GM21576 (cell line): ENCODE results near the gene STIP1.
A peak's percentile ranks its signal among the peaks of the same experiment; 100 is the strongest.

Source experiments
- ATAC-seq: cut with Tn5 transposase; IDR thresholded peaks from one replicate; pipeline ENCODE4 v1.9.1; 2021; ENCODE audit warnings: mild to moderate bottlenecking, moderate library complexity; ENCODE audit not compliant: unreplicated experiment

The STIP1 gene

GRCh38 chr11:64248578-64248977 is 62.6 kb downstream of the STIP1 start:
- no peak for ATAC-seq

DNA sequence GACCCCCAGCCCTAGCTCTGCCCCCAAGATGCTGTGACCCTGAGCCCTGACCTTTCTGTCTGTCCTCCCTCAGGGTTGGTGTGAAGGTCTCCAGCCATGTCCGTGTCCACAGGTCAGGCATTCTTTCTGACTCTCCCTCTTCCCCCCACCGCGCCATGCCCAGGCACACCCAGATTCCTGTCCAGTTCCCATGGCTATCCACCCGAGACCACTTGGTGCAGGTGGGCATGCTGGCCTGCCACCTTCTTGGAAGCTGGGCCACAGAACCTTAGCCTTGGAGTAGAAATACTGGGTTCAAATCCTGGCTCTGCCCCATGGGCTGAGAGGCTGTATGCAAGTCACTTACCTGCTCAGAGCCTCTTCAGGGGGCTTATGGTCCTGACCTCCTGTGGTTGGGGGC is 63.1 kb downstream of the STIP1 start:
- no peak for ATAC-seq

DNA sequence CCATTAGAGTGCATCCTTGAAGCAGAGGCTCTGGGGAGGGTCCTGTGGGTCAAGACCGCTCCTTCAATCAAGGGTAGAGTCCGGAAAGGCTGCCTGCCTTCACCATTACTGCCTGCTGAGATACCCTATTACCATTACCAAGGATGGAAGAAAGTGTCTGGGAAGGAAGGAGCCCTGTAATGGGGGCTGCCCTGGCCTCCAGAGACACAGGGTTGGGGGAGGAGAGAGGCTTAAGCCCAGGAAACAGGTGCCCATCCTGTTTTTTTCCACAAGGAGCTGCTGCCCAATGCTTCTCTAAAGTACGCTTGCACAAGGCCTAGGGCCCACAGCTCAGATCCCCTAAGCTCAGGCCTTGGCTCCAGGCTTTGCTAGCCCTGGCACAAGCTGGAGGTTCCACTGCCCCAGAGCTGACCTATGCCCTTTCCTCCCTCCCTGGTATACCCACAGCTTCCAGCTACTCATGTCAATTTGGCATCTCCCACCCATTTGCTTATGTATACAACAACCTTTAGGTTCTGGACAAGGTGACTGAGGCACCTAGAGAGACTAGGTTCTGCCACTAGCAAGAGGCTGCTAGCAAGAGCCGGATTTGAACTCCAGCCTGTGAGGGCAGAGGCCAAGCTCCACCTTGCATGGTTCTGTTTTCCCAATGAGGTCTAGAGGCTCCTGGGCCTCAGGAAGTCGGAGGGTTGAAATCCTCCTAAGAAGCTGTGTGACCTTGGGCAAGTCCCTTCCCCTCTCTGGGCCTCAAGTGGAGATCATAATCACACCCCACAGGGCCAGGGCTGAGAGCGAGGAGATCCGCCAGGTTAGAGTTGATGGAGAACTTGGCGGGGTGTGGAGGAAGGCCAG is 63.8 kb downstream of the STIP1 start:
- no peak for ATAC-seq

GRCh38 chr11:64250415-64251015 is 64.5 kb downstream of the STIP1 start:
- no peak for ATAC-seq

DNA sequence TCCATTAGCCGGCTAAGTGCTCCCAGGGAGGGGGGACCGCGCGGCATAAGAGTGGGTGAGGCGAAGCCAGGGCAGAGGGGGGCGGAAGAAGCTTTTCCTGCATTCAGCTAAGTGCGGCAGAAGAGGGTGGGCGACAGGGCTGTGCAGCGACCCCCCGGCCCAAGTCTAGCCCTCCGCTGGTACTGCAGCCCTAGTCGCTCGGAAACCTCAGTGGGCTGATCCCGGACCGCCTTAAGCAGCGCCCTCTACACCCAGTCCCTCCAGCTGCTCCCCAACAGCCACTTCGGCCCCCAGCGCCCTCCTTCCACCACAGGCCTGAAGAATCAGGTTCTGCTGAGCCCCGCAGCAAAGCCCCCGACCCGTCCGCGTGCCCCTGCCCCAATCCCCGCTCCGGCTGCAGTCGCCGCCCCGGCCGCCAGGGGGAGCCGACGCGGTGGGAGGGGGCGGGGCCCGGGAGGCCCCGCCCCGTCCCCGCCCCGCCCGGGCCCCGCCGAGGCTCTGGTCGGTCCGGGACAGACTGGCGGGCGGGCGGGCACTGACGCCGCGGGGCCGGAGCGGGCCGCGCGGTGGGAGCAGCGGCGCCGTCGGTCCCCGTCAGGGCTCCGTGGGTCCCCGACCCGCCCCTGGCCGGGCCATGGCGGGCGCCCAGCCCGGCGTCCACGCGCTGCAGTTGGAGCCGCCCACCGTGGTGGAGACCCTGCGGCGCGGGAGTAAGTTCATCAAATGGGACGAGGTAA is 65.2 kb downstream of the STIP1 start, which contains the start of gene PLCB3:
PLCB3 (plus strand) TSS at position 515 of the 737 bp plus-strand sequence; CDS start at position 635, 120 bp downstream.
- peak; percentile 41 for ATAC-seq

GRCh38 chr11:64251753-64252002 is 65.7 kb downstream of the STIP1 start:
- ATAC-seq, result no peak

DNA sequence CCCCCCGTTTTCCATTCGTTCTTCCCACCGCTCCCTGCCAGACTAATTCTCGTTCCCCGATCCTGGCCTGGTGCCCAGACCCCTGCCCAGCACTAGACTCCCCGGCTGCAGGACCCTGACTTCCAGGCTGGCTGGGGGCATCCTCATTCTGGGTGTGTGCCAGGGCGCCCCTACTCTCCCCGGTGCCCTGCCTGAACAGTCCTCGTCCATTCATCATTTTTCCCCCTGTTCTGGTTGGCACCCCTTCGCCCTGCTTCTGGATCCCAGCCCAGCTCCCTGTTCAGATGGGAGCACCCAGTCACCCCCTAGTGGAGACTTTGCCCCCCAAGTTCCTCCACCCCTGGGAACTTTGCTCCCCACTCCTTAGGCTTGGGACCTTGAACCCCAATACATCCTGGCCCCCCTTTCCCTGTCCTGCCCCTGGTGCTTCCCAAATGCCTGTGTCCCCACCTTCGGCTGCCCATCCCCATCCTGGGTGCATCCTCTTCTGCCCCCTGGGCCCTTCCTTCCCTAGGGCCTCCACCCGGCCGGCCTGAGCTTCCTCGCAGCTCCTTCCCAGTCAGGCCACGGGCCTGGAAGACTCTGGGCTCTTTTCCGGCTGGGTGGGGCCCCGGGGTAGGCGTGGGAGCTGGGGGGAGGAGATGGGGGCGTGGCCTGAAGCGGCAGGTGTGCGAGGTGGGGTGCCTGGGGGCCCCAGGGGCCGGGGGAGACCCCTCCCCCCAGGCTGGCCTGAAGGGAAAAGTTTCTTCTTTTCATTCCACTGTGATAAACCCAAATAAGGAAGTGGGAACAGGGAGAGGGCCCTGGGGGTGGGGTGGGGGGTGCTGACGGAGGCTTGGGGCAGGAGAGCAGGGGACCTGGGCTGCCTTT is 66.3 kb downstream of the STIP1 start:
- ATAC-seq, result no peak

DNA sequence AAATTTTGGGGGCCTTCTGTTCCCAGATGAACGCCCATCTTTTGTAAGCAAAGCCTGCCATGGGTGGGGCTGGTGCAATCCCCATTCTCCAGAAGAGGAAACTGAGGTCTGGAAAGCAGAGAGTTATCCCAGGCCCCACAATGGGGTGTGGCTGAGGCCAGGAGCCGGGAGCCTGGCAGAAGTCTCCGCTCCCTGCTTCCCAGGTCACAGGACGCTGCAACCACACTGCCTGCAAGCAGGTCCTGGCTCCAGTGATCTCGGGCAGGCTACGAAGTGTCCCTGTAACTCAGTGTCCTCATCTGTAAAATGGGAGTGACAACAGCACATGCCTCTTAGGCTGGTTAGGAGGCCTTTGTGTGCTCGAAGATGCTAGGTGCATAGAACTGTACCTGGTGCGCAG is 67.1 kb downstream of the STIP1 start:
- ATAC-seq, result no peak

- no peak for ATAC-seq
Observed at GRCh38 chr11:64253481-64253880, 67.5 kb downstream of the STIP1 start.
